ENCODE data around the gene KLK5. TPM values are rescaled to one million over a fixed set of nuclear protein-coding genes. Genes with fewer than 3 reads are reported as not detected.
A peak's percentile ranks its signal among the peaks of the same experiment; 100 is the strongest.

The KLK5 gene
- total RNA-seq, 1 experiment from 2014 or later: not detected

- H3K27me3 ChIP-seq (ENCODE audit: control insufficient read depth, insufficient read depth, low read length): no peaks in the 10 kb centered on the region; the same call in 1 of the 2 replicates
These were observed 7.1 kb upstream of the KLK5 start for GRCh38 chr19:50959731-50960500.

GRCh38 chr19:50957587-50957986 lies 4.7 kb upstream of the KLK5 start:
- H3K27me3 ChIP-seq (ENCODE audit: control insufficient read depth, insufficient read depth, low read length): no peaks in the 10 kb centered on the region; the same call in 1 of the 2 replicates
- no peak for DNase-seq
- no peaks in the 10 kb centered on the region for H3K36me3 ChIP-seq (replicated peaks; ENCODE audit: control insufficient read depth, insufficient read depth, low read length)
- H3K4me3 ChIP-seq (ENCODE audit: insufficient read depth, low read depth, low read length): no peak overlapping the region

More at GRCh38 chr19:50959731-50960500, 7.1 kb upstream of the KLK5 start:
- no peaks in the 10 kb centered on the region for H3K36me3 ChIP-seq (replicated peaks; ENCODE audit: control insufficient read depth, insufficient read depth, low read length)
- DNase-seq: peak; percentile 29
- H3K4me3 ChIP-seq (ENCODE audit: insufficient read depth, low read depth, low read length): no peak overlapping the region

- Histone ChIP-seq H3K4me3 (ENCODE audit: insufficient read depth, low read depth, low read length) (no peak overlapping the region; the same call in 1 of the 2 replicates), H3K27me3 (ENCODE audit: control insufficient read depth, insufficient read depth, low read length) (no peaks in the 10 kb centered on the region; the same call in 1 of the 2 replicates), H3K36me3 (replicated peaks; ENCODE audit: control insufficient read depth, insufficient read depth, low read length) (no peaks in the 10 kb centered on the region)
- peak; percentile 64 for DNase-seq
These were observed 3.0 kb downstream of the KLK5 start for GRCh38 chr19:50949861-50950260.

GRCh38 chr19:50947123-50947522 lies 5.7 kb downstream of the KLK5 start:
- no peaks in the 10 kb centered on the region for H3K36me3 ChIP-seq (replicated peaks; ENCODE audit: control insufficient read depth, insufficient read depth, low read length)
- no peak overlapping the region for H3K4me3 ChIP-seq (ENCODE audit: insufficient read depth, low read depth, low read length)
- no peak for DNase-seq
- no peaks in the 10 kb centered on the region; the same call in 1 of the 2 replicates for H3K27me3 ChIP-seq (ENCODE audit: control insufficient read depth, insufficient read depth, low read length)

GRCh38 chr19:50944795-50945194 lies 8.0 kb downstream of the KLK5 start:
- no peak for DNase-seq
- no peaks in the 10 kb centered on the region; the same call in 1 of the 2 replicates for H3K27me3 ChIP-seq (ENCODE audit: control insufficient read depth, insufficient read depth, low read length)
- H3K36me3 ChIP-seq (replicated peaks; ENCODE audit: control insufficient read depth, insufficient read depth, low read length): no peaks in the 10 kb centered on the region
- no peak overlapping the region for H3K4me3 ChIP-seq (ENCODE audit: insufficient read depth, low read depth, low read length)

GRCh38 chr19:50943074-50943828 lies 9.6 kb downstream of the KLK5 start:
- Histone ChIP-seq H3K36me3 (replicated peaks; ENCODE audit: control insufficient read depth, insufficient read depth, low read length) (no peaks in the 10 kb centered on the region), H3K27me3 (ENCODE audit: control insufficient read depth, insufficient read depth, low read length) (no peaks in the 10 kb centered on the region), H3K4me3 (ENCODE audit: insufficient read depth, low read depth, low read length) (no peak overlapping the region)
- DNase-seq: no peak

- no peak for DNase-seq
- no peaks in the 10 kb centered on the region for H3K36me3 ChIP-seq (replicated peaks; ENCODE audit: control insufficient read depth, insufficient read depth, low read length)
These were observed 13.2 kb downstream of the KLK5 start for GRCh38 chr19:50939596-50939995.

GRCh38 chr19:50933640-50934039 lies 19.2 kb downstream of the KLK5 start:
- DNase-seq: no peak
- no peak overlapping the region for H3K4me3 ChIP-seq (ENCODE audit: insufficient read depth, low read depth, low read length)
- no peaks in the 10 kb centered on the region for H3K36me3 ChIP-seq (replicated peaks; ENCODE audit: control insufficient read depth, insufficient read depth, low read length)
- no peaks in the 10 kb centered on the region; the same call in 1 of the 2 replicates for H3K27me3 ChIP-seq (ENCODE audit: control insufficient read depth, insufficient read depth, low read length)

More at GRCh38 chr19:50939596-50939995, 13.2 kb downstream of the KLK5 start:
- no peak overlapping the region for H3K4me3 ChIP-seq (ENCODE audit: insufficient read depth, low read depth, low read length)
- no peaks in the 10 kb centered on the region; the same call in 1 of the 2 replicates for H3K27me3 ChIP-seq (ENCODE audit: control insufficient read depth, insufficient read depth, low read length)

- Histone ChIP-seq H3K36me3 (replicated peaks; ENCODE audit: control insufficient read depth, insufficient read depth, low read length) (no peaks in the 10 kb centered on the region), H3K27me3 (ENCODE audit: control insufficient read depth, insufficient read depth, low read length) (no peaks in the 10 kb centered on the region; the same call in 1 of the 2 replicates), H3K4me3 (ENCODE audit: insufficient read depth, low read depth, low read length) (no peak overlapping the region)
- DNase-seq: no peak
These were observed 20.2 kb downstream of the KLK5 start for GRCh38 chr19:50932690-50933083.

- Histone ChIP-seq H3K27me3 (ENCODE audit: control insufficient read depth, insufficient read depth, low read length) (no peaks in the 10 kb centered on the region; the same call in 1 of the 2 replicates), H3K4me3 (ENCODE audit: insufficient read depth, low read depth, low read length) (no peak overlapping the region), H3K36me3 (replicated peaks; ENCODE audit: control insufficient read depth, insufficient read depth, low read length) (no peaks in the 10 kb centered on the region)
- DNase-seq: no peak
These were observed 20.7 kb downstream of the KLK5 start for GRCh38 chr19:50932018-50932689.

GRCh38 chr19:50931023-50931422 lies 21.8 kb downstream of the KLK5 start:
- H3K27me3 ChIP-seq (ENCODE audit: control insufficient read depth, insufficient read depth, low read length): no peaks in the 10 kb centered on the region; the same call in 1 of the 2 replicates
- H3K4me3 ChIP-seq (ENCODE audit: insufficient read depth, low read depth, low read length): no peak overlapping the region
- no peaks in the 10 kb centered on the region for H3K36me3 ChIP-seq (replicated peaks; ENCODE audit: control insufficient read depth, insufficient read depth, low read length)
- DNase-seq: no peak

- no peaks in the 10 kb centered on the region for H3K36me3 ChIP-seq (replicated peaks; ENCODE audit: control insufficient read depth, insufficient read depth, low read length)
- no peak overlapping the region for H3K4me3 ChIP-seq (ENCODE audit: insufficient read depth, low read depth, low read length)
- no peaks in the 10 kb centered on the region; the same call in 1 of the 2 replicates for H3K27me3 ChIP-seq (ENCODE audit: control insufficient read depth, insufficient read depth, low read length)
- no peak for DNase-seq
These were observed 24.0 kb downstream of the KLK5 start for GRCh38 chr19:50928831-50929230.

GRCh38 chr19:50926144-50926543 lies 26.7 kb downstream of the KLK5 start:
- H3K4me3 ChIP-seq (ENCODE audit: insufficient read depth, low read depth, low read length): no peak overlapping the region
- no peak for DNase-seq
- no peaks in the 10 kb centered on the region for H3K27me3 ChIP-seq (ENCODE audit: control insufficient read depth, insufficient read depth, low read length)
- H3K36me3 ChIP-seq (replicated peaks; ENCODE audit: control insufficient read depth, insufficient read depth, low read length): no peaks in the 10 kb centered on the region

- DNase-seq: no peak
- H3K4me3 ChIP-seq (ENCODE audit: insufficient read depth, low read depth, low read length): no peak overlapping the region
- no peaks in the 10 kb centered on the region for H3K36me3 ChIP-seq (replicated peaks; ENCODE audit: control insufficient read depth, insufficient read depth, low read length)
- no peaks in the 10 kb centered on the region for H3K27me3 ChIP-seq (ENCODE audit: control insufficient read depth, insufficient read depth, low read length)
These were observed 27.1 kb downstream of the KLK5 start for GRCh38 chr19:50925734-50926133.

Data from H7 (cell line).